CD4-positive, alpha-beta T cell (primary cell): ENCODE measurements around the gene FGD1. TPM values are rescaled to one million over a fixed set of nuclear protein-coding genes. Genes with fewer than 3 reads are reported as not detected.
"Not testable (repeated sequence)": the region's sequence is repeated elsewhere in the genome, so short reads cannot be mapped to it uniquely, and the experiment has no call there.

ENCODE experiments used
- ATAC-seq: fragments of 200-7000 bp; cut with Tn5 transposase; one replicate; pipeline ENCODE4 v1.10.0; 2022; ENCODE audit warnings: mild to moderate bottlenecking; ENCODE audit not compliant: poor library complexity
- CTCF ChIA-PET: fragments of 350-600 bp; sonication (Branson Sonifier 250); formaldehyde crosslinking; loops from one replicate; lab custom pipeline; 2021; ENCODE audit warnings: antibody characterized with exemption, inconsistent platforms; lab: Charles Lee
- POLR2A ChIA-PET: fragments of 350-600 bp; sonication (Branson Sonifier 250); formaldehyde crosslinking; loops from one replicate; lab custom pipeline; 2021; ENCODE audit warnings: antibody characterized with exemption, inconsistent platforms; lab: Charles Lee
- DNase-seq, 14 experiments: peaks; one replicate each; pipeline ENCODE4 v3.0.0-alpha.2; 2013 to 2020; ENCODE audit warnings: mixed read lengths in 2 of 14
- H3K27ac ChIP-seq, 2 donors: one replicate each; pipeline versions ENCODE4 v1.5.1 to v1.7.0; 2013; ENCODE audit warnings: low read length in 2 of 2, low read depth in 1 of 2, mild to moderate bottlenecking in 1 of 2
- H3K27me3 ChIP-seq, 2 experiments: 1 replicate in 1 of 2; 2 replicates in 1 of 2; pipeline versions ENCODE4 v1.6.1 to v1.7.0; 2013; ENCODE audit warnings: low read length in 2 of 2, control low read depth in 1 of 2, mild to moderate bottlenecking in 1 of 2, moderate library complexity in 1 of 2; ENCODE audit not compliant: insufficient read depth in 2 of 2, control insufficient read depth in 1 of 2
- H3K36me3 ChIP-seq: one replicate; pipeline ENCODE4 v1.6.1; 2013; ENCODE audit warnings: low read length, control low read depth; ENCODE audit not compliant: insufficient read depth
- H3K4me1 ChIP-seq: one replicate; pipeline ENCODE4 v1.6.1; 2013; ENCODE audit warnings: low read length, control low read depth; ENCODE audit not compliant: insufficient read depth
- H3K4me3 ChIP-seq: one replicate; pipeline ENCODE4 v1.5.1; 2013; ENCODE audit warnings: mild to moderate bottlenecking, low read length, moderate library complexity
- H3K9me3 ChIP-seq, 2 experiments: 1 replicate in 1 of 2; 2 replicates in 1 of 2; pipeline versions ENCODE4 v1.6.1 to v1.7.0; 2013; ENCODE audit warnings: low read length in 2 of 2, mild to moderate bottlenecking in 2 of 2, control low read depth in 1 of 2, moderate library complexity in 1 of 2; ENCODE audit not compliant: control insufficient read depth in 1 of 2, insufficient read depth in 1 of 2
- H3K27ac Mint-ChIP-seq: one replicate; pipeline ENCODE4 v1.8.0; 2020; ENCODE audit warnings: mixed read lengths
- H3K27me3 Mint-ChIP-seq: one replicate; pipeline ENCODE4 v1.8.0; 2021; ENCODE audit warnings: mixed read lengths
- H3K36me3 Mint-ChIP-seq: one replicate; pipeline ENCODE4 v1.8.0; 2021; ENCODE audit warnings: low read depth, mixed read lengths
- H3K4me1 Mint-ChIP-seq: one replicate; pipeline ENCODE4 v1.8.0; 2021; ENCODE audit warnings: low read depth, mixed read lengths
- H3K4me3 Mint-ChIP-seq: one replicate; pipeline ENCODE4 v1.8.0; 2020; ENCODE audit warnings: mild to moderate bottlenecking, mixed read lengths
- H3K9me3 Mint-ChIP-seq: one replicate; pipeline ENCODE4 v1.8.0; 2020; ENCODE audit warnings: mixed read lengths
- intact Hi-C, 2 experiments: fragments of 100-400 bp; cut with DNase I in 1 of 2; cut with micrococcal nuclease in 1 of 2; formaldehyde crosslinking; loops; one replicate each; pipeline versions ENCODE4 v1.15.1 to v1.9.0; 2023 to 2025; cut with DNase I, micrococcal nuclease
- total RNA-seq, 174 experiments: library from RNA in 2 of 174; stranded (reverse) in 2 of 174; gene quantifications; one replicate each; pipeline ENCODE4 v1.2.3 and lab custom pipeline; 2021 to 2026
- TF ChIP-seq, protein P1 (sequence below): fragments of 200-600 bp; IDR thresholded peaks from one replicate; pipeline ENCODE4 v1.8.0; 2022; ENCODE audit warnings: antibody characterized with exemption, mild to moderate bottlenecking

The FGD1 gene
- total RNA-seq, 2 experiments from 2014 or later = 0.06 TPM; not detected in 1

DNA sequence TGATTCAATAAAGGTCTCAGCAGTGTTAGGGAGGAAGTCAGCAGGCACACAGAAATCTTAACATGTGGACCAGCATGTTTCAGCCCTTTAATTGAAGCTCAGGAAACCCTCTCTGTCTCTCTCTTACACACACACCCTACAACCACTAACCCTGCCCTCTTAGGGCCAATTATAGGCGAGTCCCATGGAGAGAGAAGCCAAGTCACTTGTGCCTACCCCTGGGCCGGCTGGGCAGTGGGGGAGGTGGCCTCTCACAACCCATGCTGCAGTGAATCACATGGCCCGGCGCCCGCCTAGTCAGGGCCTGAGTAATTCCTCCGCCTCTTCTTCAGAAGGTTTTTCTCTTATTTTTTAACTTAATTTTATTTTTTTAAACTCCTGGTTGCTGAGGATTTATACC, 3.7 kb downstream of the FGD1 start:
- H3K4me3 Mint-ChIP-seq = no peak overlapping the region
- intact Hi-C loops = no loop called here
- ATAC-seq = no peak

DNA sequence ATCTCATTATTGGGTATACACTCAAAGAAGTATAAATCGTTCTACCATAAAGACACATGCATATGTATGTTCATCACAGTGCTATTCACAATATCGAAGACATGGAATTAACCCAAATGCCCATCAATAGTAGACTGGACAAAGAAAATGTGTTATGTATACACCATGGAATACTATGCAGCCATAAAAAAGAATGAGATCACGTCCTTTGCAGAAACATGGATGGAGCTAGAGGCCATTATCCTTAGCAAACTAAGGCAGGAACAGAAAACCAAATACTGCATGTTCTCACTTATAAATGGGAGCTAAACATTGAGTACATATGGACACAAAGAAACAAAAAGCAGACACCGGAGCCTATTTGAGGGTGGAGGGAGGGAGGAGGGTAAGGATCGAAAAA, 6.2 kb downstream of the FGD1 start:
- POLR2A ChIA-PET, intact Hi-C loops, H3K27ac Mint-ChIP-seq, H3K36me3 ChIP-seq, H3K27me3 ChIP-seq, H3K4me3 ChIP-seq, H3K36me3 Mint-ChIP-seq, H3K4me1 Mint-ChIP-seq, CTCF ChIA-PET, H3K4me1 ChIP-seq, H3K4me3 Mint-ChIP-seq, H3K27ac ChIP-seq, H3K9me3 Mint-ChIP-seq, ATAC-seq, H3K9me3 ChIP-seq, DNase-seq: not testable (repeated sequence)
- peaks cover 13% of the 10 kb centered on the region for H3K27me3 Mint-ChIP-seq

More for the DNA sequence above, 3.7 kb downstream of the FGD1 start:
- H3K27ac Mint-ChIP-seq = no peak overlapping the region
- peaks cover 24% of the 10 kb centered on the region for H3K27me3 Mint-ChIP-seq
- TF ChIP-seq, protein P1, sequence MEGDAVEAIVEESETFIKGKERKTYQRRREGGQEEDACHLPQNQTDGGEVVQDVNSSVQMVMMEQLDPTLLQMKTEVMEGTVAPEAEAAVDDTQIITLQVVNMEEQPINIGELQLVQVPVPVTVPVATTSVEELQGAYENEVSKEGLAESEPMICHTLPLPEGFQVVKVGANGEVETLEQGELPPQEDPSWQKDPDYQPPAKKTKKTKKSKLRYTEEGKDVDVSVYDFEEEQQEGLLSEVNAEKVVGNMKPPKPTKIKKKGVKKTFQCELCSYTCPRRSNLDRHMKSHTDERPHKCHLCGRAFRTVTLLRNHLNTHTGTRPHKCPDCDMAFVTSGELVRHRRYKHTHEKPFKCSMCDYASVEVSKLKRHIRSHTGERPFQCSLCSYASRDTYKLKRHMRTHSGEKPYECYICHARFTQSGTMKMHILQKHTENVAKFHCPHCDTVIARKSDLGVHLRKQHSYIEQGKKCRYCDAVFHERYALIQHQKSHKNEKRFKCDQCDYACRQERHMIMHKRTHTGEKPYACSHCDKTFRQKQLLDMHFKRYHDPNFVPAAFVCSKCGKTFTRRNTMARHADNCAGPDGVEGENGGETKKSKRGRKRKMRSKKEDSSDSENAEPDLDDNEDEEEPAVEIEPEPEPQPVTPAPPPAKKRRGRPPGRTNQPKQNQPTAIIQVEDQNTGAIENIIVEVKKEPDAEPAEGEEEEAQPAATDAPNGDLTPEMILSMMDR = no peak
- H3K9me3 Mint-ChIP-seq = no peaks in the 10 kb centered on the region
- POLR2A ChIA-PET = no interaction called here
- Histone ChIP-seq H3K4me1 (peaks cover 7% of the 10 kb centered on the region), H3K9me3 (no peaks in the 10 kb centered on the region), H3K36me3 (no peaks in the 10 kb centered on the region), H3K27me3 (peaks cover 0 to 2% of the 10 kb centered on the region in 2 experiments), H3K27ac (no peak overlapping the region), H3K4me3 (no peak overlapping the region)
- CTCF ChIA-PET = no interaction called here
- DNase-seq = no peak
- no peaks in the 10 kb centered on the region for H3K36me3 Mint-ChIP-seq
- H3K4me1 Mint-ChIP-seq = no peaks in the 10 kb centered on the region

DNA sequence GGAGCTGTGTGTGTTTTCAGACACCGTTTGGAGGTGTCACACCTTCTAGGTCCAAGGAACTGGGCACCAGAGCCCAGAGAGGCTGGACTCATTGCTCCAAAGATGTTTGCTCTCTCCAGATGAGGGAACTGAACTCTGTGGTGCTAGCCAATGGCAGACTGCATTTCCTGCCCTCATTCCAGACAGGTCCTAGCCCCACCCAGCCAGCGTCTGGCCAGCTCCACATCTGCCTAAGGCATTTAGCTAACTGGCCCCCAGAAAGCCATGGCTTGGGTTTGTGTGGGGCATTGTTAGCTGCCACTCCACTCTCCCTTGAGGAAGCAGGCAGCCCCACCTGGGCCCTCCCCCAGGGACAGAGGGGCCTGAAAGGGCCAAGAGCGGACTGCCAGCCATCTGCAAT, 11.4 kb downstream of the FGD1 start:
- no peak overlapping the region for H3K27ac ChIP-seq
- H3K4me3 ChIP-seq = no peak overlapping the region
- Mint-ChIP-seq H3K9me3 (no peaks in the 10 kb centered on the region), H3K4me3 (no peak overlapping the region), H3K27ac (no peak overlapping the region), H3K27me3 (no peaks in the 10 kb centered on the region), H3K4me1 (no peaks in the 10 kb centered on the region), H3K36me3 (no peaks in the 10 kb centered on the region)
- no peaks in the 10 kb centered on the region for H3K27me3 ChIP-seq
- H3K36me3 ChIP-seq = no peaks in the 10 kb centered on the region
- DNase-seq = no peak
- no peak for ATAC-seq
- POLR2A ChIA-PET = no interaction called here
- CTCF ChIA-PET = interaction anchor here (0.6 kb wide), 1 partner anchor 26 kb away, joined by 4 read pairs; no protein-coding TSS in a partner anchor
- H3K9me3 ChIP-seq = no peaks in the 10 kb centered on the region
- no peaks in the 10 kb centered on the region for H3K4me1 ChIP-seq
- TF ChIP-seq, protein P1 = no peak
- intact Hi-C loops = no loop called here

DNA sequence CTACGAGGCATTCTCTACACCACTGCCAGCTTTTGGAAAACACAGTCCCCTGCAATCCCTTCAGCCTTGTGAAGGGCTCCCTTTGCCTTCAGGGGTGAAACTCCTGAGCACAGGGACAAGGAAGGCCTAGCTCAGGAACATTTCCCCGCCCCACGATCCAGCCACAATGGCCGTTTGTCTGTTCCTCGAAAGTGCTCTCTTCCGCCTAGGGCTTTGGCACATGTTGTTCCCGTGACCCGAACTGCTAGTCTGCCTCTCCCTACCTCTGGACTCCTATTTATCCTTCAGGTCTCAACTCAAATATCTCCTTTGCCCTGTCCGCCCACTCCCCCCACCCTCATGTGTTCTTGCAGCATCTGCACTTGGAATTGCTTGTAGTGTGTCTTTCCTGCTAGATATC, 12.1 kb downstream of the FGD1 start:
- intact Hi-C loops = no loop called here
- DNase-seq (no peak), ATAC-seq (no peak)
- H3K4me3 Mint-ChIP-seq = no peak overlapping the region
- TF ChIP-seq, protein P1 = no peak
- no peaks in the 10 kb centered on the region for H3K9me3 Mint-ChIP-seq
- H3K4me1 Mint-ChIP-seq = no peaks in the 10 kb centered on the region
- no peaks in the 10 kb centered on the region for H3K9me3 ChIP-seq
- no peaks in the 10 kb centered on the region for H3K27me3 Mint-ChIP-seq
- ChIA-PET CTCF (interaction anchor here (0.6 kb wide), 1 partner anchor 26 kb away, joined by 4 read pairs; no protein-coding TSS in a partner anchor), POLR2A (no interaction called here)
- no peaks in the 10 kb centered on the region for H3K36me3 Mint-ChIP-seq
- H3K4me3 ChIP-seq = no peak overlapping the region
- no peak overlapping the region for H3K27ac ChIP-seq
- no peak overlapping the region for H3K27ac Mint-ChIP-seq
- H3K27me3 ChIP-seq = no peaks in the 10 kb centered on the region
- no peaks in the 10 kb centered on the region for H3K36me3 ChIP-seq
- H3K4me1 ChIP-seq = no peaks in the 10 kb centered on the region
